PC-3 (cell line): ENCODE measurements around the gene DYSF. TPM values are rescaled to one million over a fixed set of nuclear protein-coding genes. Genes with fewer than 3 reads are reported as not detected.

Experiments
- ATAC-seq: fragments of 200-7000 bp; cut with Tn5 transposase; 2 replicates; pipeline ENCODE4 v1.9.1; 2020; ENCODE audit warnings: mild to moderate bottlenecking, moderate library complexity
- BruUV-seq: library from RNA; stranded (reverse); fragments of 400-500 nt; replicated peaks from 2 replicates; lab custom pipeline; 2021; lab: Mats Ljungman, UMichigan
- CTCF ChIA-PET: fragments of 300-600 bp; sonication (Branson Sonifier 250); formaldehyde crosslinking; loops from one replicate; lab custom pipeline; 2022; ENCODE audit warnings: antibody characterized with exemption; lab: Charles Lee
- POLR2A ChIA-PET: fragments of 300-600 bp; sonication (Branson Sonifier 250); formaldehyde crosslinking; loops from one replicate; lab custom pipeline; 2022; ENCODE audit warnings: antibody characterized with exemption; ENCODE audit not compliant: unreplicated experiment; lab: Charles Lee
- DNase-seq: peaks from one replicate; pipeline ENCODE4 v3.0.0-alpha.2; 2015
- H2AFZ ChIP-seq: fragments of 300-600 bp; sonication (generic); 2 replicates; pipeline ENCODE4 v1.6.0; 2016; ENCODE audit warnings: antibody characterized with exemption, low read length
- H3F3A ChIP-seq: fragments of 300-600 bp; sonication (generic); one replicate; pipeline ENCODE4 v1.6.0; 2017; ENCODE audit warnings: antibody characterized with exemption, low read length, control low read depth, mild to moderate bottlenecking; ENCODE audit not compliant: unreplicated experiment
- H3K27ac ChIP-seq: fragments of 300-600 bp; sonication (generic); 2 replicates; pipeline ENCODE4 v1.5.1; 2016; ENCODE audit warnings: mild to moderate bottlenecking, low read length
- H3K27me3 ChIP-seq: fragments of 300-600 bp; sonication (generic); 2 replicates; pipeline ENCODE4 v1.6.1; 2016; ENCODE audit warnings: low read length, mixed read lengths
- H3K36me3 ChIP-seq: fragments of 300-600 bp; sonication (generic); 2 replicates; pipeline ENCODE4 v1.6.1; 2016; ENCODE audit warnings: low read depth, mixed run types, low read length, mixed read lengths
- H3K4me1 ChIP-seq: fragments of 300-600 bp; sonication (generic); 2 replicates; pipeline ENCODE4 v1.5.1; 2016; ENCODE audit warnings: low read length; ENCODE audit not compliant: insufficient read depth
- H3K4me2 ChIP-seq: fragments of 300-600 bp; sonication (generic); 2 replicates; pipeline ENCODE4 v1.6.0; 2016; ENCODE audit warnings: low read length
- H3K4me3 ChIP-seq: fragments of 300-600 bp; sonication (generic); 2 replicates; pipeline ENCODE4 v1.5.1; 2016; ENCODE audit warnings: mild to moderate bottlenecking, low read length, mixed read lengths
- H3K79me2 ChIP-seq: fragments of 300-600 bp; sonication (generic); 2 replicates; pipeline ENCODE4 v1.6.1; 2017; ENCODE audit warnings: low read length, mixed read lengths
- H3K9ac ChIP-seq: fragments of 300-600 bp; sonication (generic); 2 replicates; pipeline ENCODE4 v1.6.0; 2016; ENCODE audit warnings: mild to moderate bottlenecking, low read length
- H3K9me2 ChIP-seq: fragments of 300-600 bp; sonication (generic); replicated peaks from 2 replicates; pipeline ENCODE4 v1.6.1; 2016; ENCODE audit warnings: mixed run types, low read length, mixed read lengths
- H3K9me3 ChIP-seq: fragments of 300-600 bp; sonication (generic); 2 replicates; pipeline ENCODE4 v1.6.1; 2016; ENCODE audit warnings: low read length, mixed read lengths
- H4K20me1 ChIP-seq: fragments of 300-600 bp; sonication (generic); 2 replicates; pipeline ENCODE4 v1.6.1; 2016; ENCODE audit warnings: low read length, mixed read lengths
- CTCF ChIP-seq: fragments of 300-600 bp; sonication (generic); conservative IDR thresholded peaks from 2 replicates; pipeline ENCODE4 v1.5.1; 2017; ENCODE audit warnings: antibody characterized with exemption, low read depth, mild to moderate bottlenecking, low read length
- EZH2 ChIP-seq: fragments of 300-600 bp; sonication (generic); IDR thresholded peaks from one replicate; pipeline ENCODE4 v1.6.1; 2017; ENCODE audit warnings: antibody characterized with exemption, mild to moderate bottlenecking, low read length; ENCODE audit not compliant: unreplicated experiment
- EZH2phosphoT487 ChIP-seq: fragments of 300-600 bp; sonication (generic); IDR thresholded peaks from 2 replicates; pipeline ENCODE4 v1.6.1; 2018; ENCODE audit warnings: mild to moderate bottlenecking, antibody characterized with exemption, low read length, borderline replicate concordance
- intact Hi-C: fragments of 100-400 bp; cut with micrococcal nuclease; formaldehyde crosslinking; loops from 2 replicates; pipeline ENCODE4 v1.9.0; 2023
- total RNA-seq: library from RNA; depleted of rRNA; stranded (reverse); fragments of >200 nt; gene quantifications from 2 replicates; pipeline ENCODE4 v1.2.3, GENCODE V29; 2014

The DYSF gene
- total RNA-seq, 1 experiment from 2014 or later = 13.0 TPM

GRCh38 chr2:71534201-71534600 lies 80.8 kb downstream of the DYSF start:
- ChIA-PET POLR2A (no interaction called here), CTCF (no interaction called here)
- intact Hi-C loops = no loop called here
- Histone ChIP-seq H3K9ac (no peak overlapping the region), H3K9me3 (no peaks in the 10 kb centered on the region), H3K4me3 (no peak overlapping the region), H3K27ac (no peak overlapping the region), H3K9me2 (no peaks in the 10 kb centered on the region), H3K36me3 (no peaks in the 10 kb centered on the region), H3K4me1 (peaks cover 14% of the 10 kb centered on the region), H3F3A (no peaks in the 10 kb centered on the region), H2AFZ (no peak overlapping the region), H3K4me2 (no peak overlapping the region), H3K27me3 (no peaks in the 10 kb centered on the region), H3K79me2 (no peaks in the 10 kb centered on the region), H4K20me1 (no peaks in the 10 kb centered on the region)
- ATAC-seq (no peak), DNase-seq (no peak)
- no TSS peak for BruUV-seq
- TF ChIP-seq EZH2 (no peak), EZH2phosphoT487 (no peak), CTCF (no peak)

GRCh38 chr2:71534826-71535225 lies 81.5 kb downstream of the DYSF start:
- H3K27ac ChIP-seq = no peak overlapping the region
- ChIA-PET CTCF (no interaction called here), POLR2A (no interaction called here)
- H3K9ac ChIP-seq = no peak overlapping the region
- H3K9me2 ChIP-seq = no peaks in the 10 kb centered on the region
- no peaks in the 10 kb centered on the region for H3K27me3 ChIP-seq
- no peak for TF ChIP-seq CTCF
- TF ChIP-seq EZH2phosphoT487 = no peak
- no peak for TF ChIP-seq EZH2
- no peak overlapping the region for H3K4me2 ChIP-seq
- no peaks in the 10 kb centered on the region for H4K20me1 ChIP-seq
- H3K79me2 ChIP-seq = no peaks in the 10 kb centered on the region
- no peak for ATAC-seq
- intact Hi-C loops = no loop called here
- H3K4me3 ChIP-seq = no peak overlapping the region
- DNase-seq = no peak
- no peak overlapping the region for H2AFZ ChIP-seq
- peaks cover 14% of the 10 kb centered on the region for H3K4me1 ChIP-seq
- no peaks in the 10 kb centered on the region for H3F3A ChIP-seq
- no TSS peak for BruUV-seq
- H3K9me3 ChIP-seq = no peaks in the 10 kb centered on the region
- no peaks in the 10 kb centered on the region for H3K36me3 ChIP-seq

GRCh38 chr2:71535526-71535925 lies 82.2 kb downstream of the DYSF start:
- no peak for ATAC-seq
- H3K27ac ChIP-seq = no peak overlapping the region

More at GRCh38 chr2:71535526-71535925, 82.2 kb downstream of the DYSF start:
- DNase-seq = no peak
- ChIA-PET CTCF (no interaction called here), POLR2A (no interaction called here)
- Histone ChIP-seq H3K9ac (no peak overlapping the region), H3K4me2 (no peak overlapping the region), H3K36me3 (no peaks in the 10 kb centered on the region), H3K4me3 (no peak overlapping the region), H3K9me3 (no peaks in the 10 kb centered on the region), H3K4me1 (peaks cover 14% of the 10 kb centered on the region), H3K27me3 (no peaks in the 10 kb centered on the region), H3K79me2 (no peaks in the 10 kb centered on the region), H4K20me1 (no peaks in the 10 kb centered on the region), H3F3A (no peaks in the 10 kb centered on the region), H3K9me2 (no peaks in the 10 kb centered on the region), H2AFZ (no peak overlapping the region)
- TF ChIP-seq EZH2phosphoT487 = no peak
- no TSS peak for BruUV-seq
- intact Hi-C loops = no loop called here
